ENCODE data around the gene NKX2-8.

Gene NKX2-8

GRCh38 chr14:36588788-36589187, 6.4 kb upstream of the NKX2-8 start:
- DNase-seq (ENCODE audit: low read depth) = no peak
- no peak for TF ChIP-seq CTCF (IDR thresholded peaks at IDR 0.05; ENCODE audit: insufficient read depth, low read depth, low read length, missing control alignments)
- H3K4me3 ChIP-seq (ENCODE audit: low read depth, low read length) = no peak overlapping the region

GRCh38 chr14:36588119-36588518, 5.7 kb upstream of the NKX2-8 start:
- no peak overlapping the region for H3K4me3 ChIP-seq (ENCODE audit: low read depth, low read length)
- no peak for DNase-seq (ENCODE audit: low read depth)
- no peak for TF ChIP-seq CTCF (IDR thresholded peaks at IDR 0.05; ENCODE audit: insufficient read depth, low read depth, low read length, missing control alignments)

GRCh38 chr14:36585100-36585499, 2.7 kb upstream of the NKX2-8 start:
- no peak for DNase-seq (ENCODE audit: low read depth)
- no peak for TF ChIP-seq CTCF (IDR thresholded peaks at IDR 0.05; ENCODE audit: insufficient read depth, low read depth, low read length, missing control alignments)

GRCh38 chr14:36583893-36584811, 1.7 kb upstream of the NKX2-8 start:
- no peak for TF ChIP-seq CTCF (IDR thresholded peaks at IDR 0.05; ENCODE audit: insufficient read depth, low read depth, low read length, missing control alignments)
- no peak for DNase-seq (ENCODE audit: low read depth)
- H3K4me3 ChIP-seq (ENCODE audit: low read depth, low read length) = no peak overlapping the region

More at GRCh38 chr14:36585100-36585499, 2.7 kb upstream of the NKX2-8 start:
- no peak overlapping the region for H3K4me3 ChIP-seq (ENCODE audit: low read depth, low read length)

- DNase-seq (ENCODE audit: low read depth) = no peak
- no peak overlapping the region for H3K4me3 ChIP-seq (ENCODE audit: low read depth, low read length)
- no peak for TF ChIP-seq CTCF (IDR thresholded peaks at IDR 0.05; ENCODE audit: insufficient read depth, low read depth, low read length, missing control alignments)
Observed at GRCh38 chr14:36583242-36583892, 953 bp upstream of the NKX2-8 start.

- no peak for DNase-seq (ENCODE audit: low read depth)
- H3K4me3 ChIP-seq (ENCODE audit: low read depth, low read length) = no peak overlapping the region
- no peak for TF ChIP-seq CTCF (IDR thresholded peaks at IDR 0.05; ENCODE audit: insufficient read depth, low read depth, low read length, missing control alignments)
Observed at GRCh38 chr14:36582874-36583241, 444 bp upstream of the NKX2-8 start.

All from GM12865 (cell line).